HepG2 (cell line): ENCODE measurements around the gene SH3BP2. TPM values are rescaled to one million over a fixed set of nuclear protein-coding genes. Genes with fewer than 3 reads are reported as not detected.

Experiments
- EP300 ChIP-seq, 3 experiments: sonication (generic) in 1 of 3; formaldehyde crosslinking in 1 of 3; IDR thresholded peaks; 2 replicates each; pipeline versions ENCODE4 v1.5.1 to v1.6.1; 2011 to 2020; ENCODE audit warnings: low read depth in 2 of 3, low read length in 2 of 3, borderline replicate concordance in 1 of 3, improper control_type of control experiment in 1 of 3, mild to moderate bottlenecking in 1 of 3, missing genetic modification reagents in 1 of 3, moderate library complexity in 1 of 3
- ESRRA ChIP-seq: sonication (generic); formaldehyde crosslinking; IDR thresholded peaks from 2 replicates; pipeline ENCODE4 v1.5.1; 2020; ENCODE audit warnings: mild to moderate bottlenecking, low read depth, missing genetic modification reagents
- KMT2A ChIP-seq: sonication (generic); formaldehyde crosslinking; IDR thresholded peaks from 2 replicates; pipeline ENCODE4 v1.4.0; 2020; ENCODE audit warnings: missing genetic modification reagents
- MAFG ChIP-seq: sonication (generic); formaldehyde crosslinking; IDR thresholded peaks from 2 replicates; pipeline ENCODE4 v1.5.1; 2020; ENCODE audit warnings: mild to moderate bottlenecking, missing genetic modification reagents
- POGK ChIP-seq: sonication (generic); formaldehyde crosslinking; conservative IDR thresholded peaks from 2 replicates; pipeline ENCODE4 v1.8.0; 2022; ENCODE audit warnings: mild to moderate bottlenecking, moderate library complexity, missing genetic modification reagents
- PRMT3 ChIP-seq: sonication (generic); formaldehyde crosslinking; IDR thresholded peaks from 2 replicates; pipeline ENCODE4 v1.8.1; 2022; ENCODE audit warnings: low read depth, mild to moderate bottlenecking, moderate library complexity, missing genetic modification reagents, borderline replicate concordance
- SAP130 ChIP-seq: IDR thresholded peaks from 2 replicates; pipeline ENCODE4 v1.6.1; 2016; ENCODE audit warnings: low read depth
- TCF12 ChIP-seq, 2 experiments: fragments of 450-650 bp in 1 of 2; sonication (generic) in 1 of 2; formaldehyde crosslinking in 1 of 2; IDR thresholded peaks; 2 replicates each; pipeline versions ENCODE4 v1.6.1 to v1.8.0; 2017 to 2022; ENCODE audit warnings: antibody characterized with exemption in 1 of 2, mild to moderate bottlenecking in 1 of 2, missing genetic modification reagents in 1 of 2, moderate library complexity in 1 of 2
- ZFP91 ChIP-seq: sonication (generic); formaldehyde crosslinking; IDR thresholded peaks from 2 replicates; pipeline ENCODE4 v1.9.0; 2022; ENCODE audit warnings: missing genetic modification reagents, mild to moderate bottlenecking, borderline replicate concordance
- ZMYM3 ChIP-seq: sonication (generic); formaldehyde crosslinking; IDR thresholded peaks from 2 replicates; pipeline ENCODE4 v1.5.1; 2020; ENCODE audit warnings: mild to moderate bottlenecking, missing genetic modification reagents
- ZNF34 ChIP-seq: sonication (generic); formaldehyde crosslinking; IDR thresholded peaks from 2 replicates; pipeline ENCODE4 v1.4.0; 2020; ENCODE audit warnings: mild to moderate bottlenecking, missing genetic modification reagents, borderline replicate concordance
- ZNF451 ChIP-seq: sonication (generic); formaldehyde crosslinking; IDR thresholded peaks from 2 replicates; pipeline ENCODE4 v1.5.0; 2020; ENCODE audit warnings: mild to moderate bottlenecking, missing genetic modification reagents
- ZNF597 ChIP-seq: sonication (generic); formaldehyde crosslinking; IDR thresholded peaks from 2 replicates; pipeline ENCODE4 v1.5.0; 2020; ENCODE audit warnings: missing genetic modification reagents
- ZNF644 ChIP-seq: IDR thresholded peaks from 2 replicates; pipeline ENCODE4 v1.6.1; 2016; ENCODE audit warnings: low read depth
- ZNF788 ChIP-seq: sonication (generic); formaldehyde crosslinking; IDR thresholded peaks from 2 replicates; pipeline ENCODE4 v1.5.0; 2020; ENCODE audit warnings: mild to moderate bottlenecking, missing genetic modification reagents, borderline replicate concordance
- ZSCAN20 ChIP-seq: sonication (generic); formaldehyde crosslinking; IDR thresholded peaks from 2 replicates; pipeline ENCODE4 v1.4.0; 2020; ENCODE audit warnings: missing genetic modification reagents, mild to moderate bottlenecking, borderline replicate concordance
- polyA plus RNA-seq, 8 experiments: library from polyadenylated mRNA; depleted of rRNA in 3 of 8; stranded (reverse) in 7 of 8; unstranded in 1 of 8; fragments of >200 nt; fragmentation: Illumina TruSeq in 4 of 8; extraction: Trizol in 4 of 8; gene quantifications; 2 replicates each; pipeline versions ENCODE4 v1.2.1 to v1.2.3, GENCODE V29; 2011 to 2016; ENCODE audit warnings: low read depth in 4 of 8, missing spikeins in 1 of 8, mixed read lengths in 1 of 8; ENCODE audit not compliant: insufficient read depth in 1 of 8
- total RNA-seq, 5 experiments: library from RNA; depleted of rRNA; stranded (reverse); fragments of >200 nt; fragmentation: Illumina TruSeq; extraction: Trizol; gene quantifications; 2 replicates each; pipeline ENCODE4 v1.2.3, GENCODE V29; 2016; ENCODE audit warnings: low read depth in 1 of 5

The SH3BP2 gene
- total and polyA plus RNA-seq, 2 of the 13 experiments (the other 11 are each of a cell fraction or from before 2014, with no cell fraction given) = 16.9 to 34.5 TPM

GRCh38 chr4:2793586-2794485 is 951 bp downstream of the SH3BP2 start (continued):
- TF ChIP-seq ZNF597 (CRISPR knock-in tag) (no peak), ZFP91 (CRISPR knock-in tag) (peak; percentile 69), SAP130 (CRISPR knock-in tag) (peak; percentile 90), EP300 (IDR thresholded peaks at IDR 0.05; ENCODE audit: low read depth in 2 of 2, low read length in 2 of 2) (no peak), EP300 (CRISPR knock-in tag; IDR thresholded peaks at IDR 0.05; ENCODE audit: borderline replicate concordance) (no peak; the same call in 1 of the 2 replicates), ZSCAN20 (CRISPR knock-in tag) (no peak), ESRRA (CRISPR knock-in tag) (no peak; the same call in 1 of the 2 replicates), ZMYM3 (peak; percentile 54), KMT2A (CRISPR knock-in tag) (peak; percentile 20; the same call in 1 of the 2 replicates), ZNF644 (peak; percentile 46; the same call in 1 of the 2 replicates), TCF12 (IDR thresholded peaks at IDR 0.05) (no peak), TCF12 (CRISPR knock-in tag; IDR thresholded peaks at IDR 0.05) (no peak), ZNF788 (CRISPR knock-in tag) (no peak; the same call in 1 of the 2 replicates), PRMT3 (CRISPR knock-in tag) (no peak; the same call in 1 of the 2 replicates), ZNF34 (CRISPR knock-in tag) (no peak), ZNF451 (CRISPR knock-in tag) (0 out of 2 replicates have a peak, but pooled peaks have one; percentile 49), MAFG (CRISPR knock-in tag) (no peak), POGK (CRISPR knock-in tag) (peak; percentile 41; the same call in 1 of the 2 replicates)
